UCSD-AML1 (cell line): ENCODE measurements around the gene INSIG1.

Experiments
- DNase-seq: peaks from one replicate; lab custom pipeline; 2025; ENCODE audit not compliant: unreplicated experiment; lab: John Stamatoyannopoulos, UW

Gene INSIG1

GRCh38 chr7:155284496-155285274 lies 13.0 kb upstream of the INSIG1 start:
- no peak for DNase-seq

- no peak for DNase-seq
Measured at GRCh38 chr7:155285423-155285822, 12.3 kb upstream of the INSIG1 start.

GRCh38 chr7:155285833-155286232 lies 11.8 kb upstream of the INSIG1 start:
- DNase-seq, result no peak

GRCh38 chr7:155286686-155287085 lies 11.0 kb upstream of the INSIG1 start:
- DNase-seq, result no peak

- DNase-seq, result peak; percentile 18
Measured at GRCh38 chr7:155287284-155287935, 10.3 kb upstream of the INSIG1 start.

GRCh38 chr7:155288055-155288454 lies 9.6 kb upstream of the INSIG1 start:
- no peak for DNase-seq

- no peak for DNase-seq
Measured at GRCh38 chr7:155289107-155289506, 8.6 kb upstream of the INSIG1 start.

GRCh38 chr7:155289949-155290501 lies 7.7 kb upstream of the INSIG1 start:
- DNase-seq, result no peak

- no peak for DNase-seq
Measured at GRCh38 chr7:155291045-155291530, 6.6 kb upstream of the INSIG1 start.

- DNase-seq, result no peak
Measured at GRCh38 chr7:155291729-155292128, 5.9 kb upstream of the INSIG1 start.

GRCh38 chr7:155292680-155293226 lies 4.9 kb upstream of the INSIG1 start:
- DNase-seq, result no peak

GRCh38 chr7:155293721-155294510 lies 3.8 kb upstream of the INSIG1 start:
- no peak for DNase-seq

GRCh38 chr7:155294511-155294778 lies 3.2 kb upstream of the INSIG1 start:
- DNase-seq, result no peak

- DNase-seq, result no peak
Measured at GRCh38 chr7:155295511-155295910, 2.2 kb upstream of the INSIG1 start.

GRCh38 chr7:155296006-155296787 lies 1.5 kb upstream of the INSIG1 start:
- no peak for DNase-seq

GRCh38 chr7:155296788-155297516 lies 726 bp upstream of the INSIG1 start:
- peak; percentile 51 for DNase-seq

- no peak for DNase-seq
Measured at GRCh38 chr7:155298288-155298833, 683 bp downstream of the INSIG1 start.

- DNase-seq, result peak; percentile 82
Measured at GRCh38 chr7:155298834-155299534, 1.3 kb downstream of the INSIG1 start.
